A172 (cell line): ENCODE measurements around the gene EML1. TPM values are rescaled to one million over a fixed set of nuclear protein-coding genes. Genes with fewer than 3 reads are reported as not detected.

Source experiments
- DNase-seq: peaks from one replicate; pipeline ENCODE4 v3.0.0-alpha.2; 2015; ENCODE audit warnings: low spot score
- total RNA-seq: library from RNA; depleted of rRNA; stranded (reverse); fragments of >200 nt; shearing (Covaris generic); gene quantifications from 2 replicates; pipeline ENCODE4 v1.2.3, GENCODE V29; 2014; rRNA removed

The EML1 gene
- total RNA-seq, 1 experiment from 2014 or later: 12.7 TPM

- DNase-seq: no peak
These were observed 197.3 kb downstream of the EML1 start for GRCh38 chr14:99990268-99991170.

- no peak for DNase-seq
These were observed 198.1 kb downstream of the EML1 start for GRCh38 chr14:99991331-99991730.

Other genes starting within 250 kb of the EML1 start
- 49.6 and 84.9 TPM in 2 replicates for gene CCDC85C, start 189.2 kb upstream of the EML1 start, total RNA-seq
- not detected in 2 replicates for gene HHIPL1, start 148.3 kb upstream of the EML1 start, total RNA-seq
- gene CYP46A1, start 109.1 kb upstream of the EML1 start, total RNA-seq: 0.12 and 0.96 TPM in 2 replicates